Left lobe of liver (tissue), 2 donors: ENCODE results near the gene ZNF592. TPM values are rescaled to one million over a fixed set of nuclear protein-coding genes. Genes with fewer than 3 reads are reported as not detected.
"Not testable (repeated sequence)": the region's sequence is repeated elsewhere in the genome, so short reads cannot be mapped to it uniquely, and the experiment has no call there.

ENCODE experiments used
- ATAC-seq: fragments of 200-7000 bp; cut with Tn5 transposase; one replicate; pipeline ENCODE4 v1.9.1; 2020; ENCODE audit warnings: mild to moderate bottlenecking, moderate library complexity
- DNase-seq: peaks from one replicate; pipeline ENCODE4 v3.0.0-alpha.2; 2020; ENCODE audit warnings: low spot score
- total RNA-seq: library from RNA; stranded (reverse); gene quantifications from one replicate; pipeline ENCODE4 v1.2.1, GENCODE V29; 2021
- donor health status: DM: no; HTN: no; CAD: no; lungs with moderate emphysema.
- donor health status: DM: no; HTN: yes; CAD: no.

The ZNF592 gene
- total RNA-seq, 1 donor from 2014 or later, result 14.5 TPM

- DNase-seq, result no peak
- ATAC-seq, result no peak
Measured at GRCh38 chr15:84740691-84741090, 7.7 kb upstream of the ZNF592 start.

- peak; percentile 78 for ATAC-seq
- DNase-seq, result no peak
Measured at GRCh38 chr15:84741121-84741520, 7.3 kb upstream of the ZNF592 start.

GRCh38 chr15:84747416-84748273 is 747 bp upstream of the ZNF592 start:
- ATAC-seq (peak; percentile 68), DNase-seq (peak; percentile 89)

GRCh38 chr15:84749111-84749991 is 959 bp downstream of the ZNF592 start:
- peak; percentile 54 for ATAC-seq
- peak; percentile 81 for DNase-seq

- no peak for DNase-seq
- ATAC-seq, result no peak
Measured at GRCh38 chr15:84750583-84751092, 2.2 kb downstream of the ZNF592 start.

- ATAC-seq, DNase-seq: not testable (repeated sequence)
Measured at GRCh38 chr15:84751721-84752120, 3.3 kb downstream of the ZNF592 start.

- ATAC-seq (no peak), DNase-seq (no peak)
Measured at GRCh38 chr15:84752195-84752594, 3.8 kb downstream of the ZNF592 start.

- peak; percentile 26 for ATAC-seq
- DNase-seq, result no peak
Measured at GRCh38 chr15:84752700-84753099, 4.3 kb downstream of the ZNF592 start.

GRCh38 chr15:84754889-84755288 is 6.5 kb downstream of the ZNF592 start:
- not testable (repeated sequence) for ATAC-seq, DNase-seq

- DNase-seq, result peak; percentile 64
- ATAC-seq, result peak; percentile 76
Measured at GRCh38 chr15:84755736-84756527, 7.5 kb downstream of the ZNF592 start.

GRCh38 chr15:84759018-84759417 is 10.6 kb downstream of the ZNF592 start:
- DNase-seq, result no peak
- ATAC-seq, result no peak

GRCh38 chr15:84760219-84760618 is 11.8 kb downstream of the ZNF592 start:
- no peak for DNase-seq
- ATAC-seq, result no peak

- DNase-seq (no peak), ATAC-seq (no peak)
Measured at GRCh38 chr15:84761607-84762131, 13.3 kb downstream of the ZNF592 start.

GRCh38 chr15:84762840-84763572 is 14.6 kb downstream of the ZNF592 start:
- ATAC-seq (peak; percentile 90), DNase-seq (peak; percentile 78)

- no peak for DNase-seq
- ATAC-seq, result no peak
Measured at GRCh38 chr15:84764585-84764984, 16.2 kb downstream of the ZNF592 start.

GRCh38 chr15:84764989-84765388 is 16.6 kb downstream of the ZNF592 start:
- DNase-seq (no peak), ATAC-seq (no peak)

- no peak for DNase-seq
- no peak for ATAC-seq
Measured at GRCh38 chr15:84765675-84766074, 17.3 kb downstream of the ZNF592 start.

GRCh38 chr15:84766461-84767035 is 18.2 kb downstream of the ZNF592 start:
- DNase-seq, result no peak
- ATAC-seq, result no peak

GRCh38 chr15:84772031-84772430 is 23.6 kb downstream of the ZNF592 start:
- DNase-seq, result no peak
- ATAC-seq, result no peak
